Muscle layer of colon (tissue), 2 donors: ENCODE results near the gene PAK1IP1.

Experiments
- H3K27ac ChIP-seq: one replicate; pipeline ENCODE4 v1.7.0; 2013; ENCODE audit warnings: low read depth, mild to moderate bottlenecking, low read length, moderate library complexity
- H3K27me3 ChIP-seq, 2 donors: one replicate each; pipeline ENCODE4 v1.7.0; 2013; ENCODE audit warnings: low read length in 2 of 2, mild to moderate bottlenecking in 2 of 2; ENCODE audit not compliant: insufficient read depth in 2 of 2, control insufficient read depth in 1 of 2
- H3K36me3 ChIP-seq: one replicate; pipeline ENCODE4 v1.7.0; 2013; ENCODE audit warnings: mild to moderate bottlenecking, low read length; ENCODE audit not compliant: insufficient read depth
- H3K4me1 ChIP-seq: one replicate; pipeline ENCODE4 v1.7.0; 2013; ENCODE audit warnings: mild to moderate bottlenecking, low read length; ENCODE audit not compliant: insufficient read depth
- H3K4me3 ChIP-seq, 2 donors: one replicate each; pipeline ENCODE4 v1.7.0; 2013; ENCODE audit warnings: low read length in 2 of 2, low read depth in 1 of 2, mild to moderate bottlenecking in 1 of 2, moderate library complexity in 1 of 2
- H3K9ac ChIP-seq: one replicate; pipeline ENCODE4 v1.7.0; 2013; ENCODE audit warnings: low read length
- H3K9me3 ChIP-seq: one replicate; pipeline ENCODE4 v1.7.0; 2013; ENCODE audit warnings: mild to moderate bottlenecking, low read length
- donor health status: abdominal sarcoma.
- donor health status: Adenocarcinoma of cecum.

PAK1IP1 gene

DNA sequence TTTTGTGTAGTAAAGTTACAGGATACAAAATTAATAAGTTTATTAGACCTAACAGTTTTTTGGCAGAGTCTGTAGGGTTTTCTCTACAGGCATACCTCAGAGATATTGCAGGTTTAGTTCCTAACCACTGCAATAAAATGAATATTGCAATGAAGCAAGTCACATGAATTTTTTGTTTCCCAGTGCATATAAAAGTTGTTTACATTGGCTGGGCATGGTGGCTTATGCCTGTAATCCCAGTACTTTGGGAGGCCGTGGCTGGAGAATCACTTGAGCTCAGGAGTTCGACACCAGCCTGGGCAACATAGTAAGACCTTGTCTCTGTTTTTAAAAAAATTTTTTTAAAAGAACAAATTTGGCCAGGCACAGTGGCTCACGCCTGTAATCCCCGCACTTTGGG is 16.3 kb upstream of the PAK1IP1 start:
- Histone ChIP-seq H3K9ac (no peak overlapping the region), H3K4me1 (no peaks in the 10 kb centered on the region), H3K36me3 (no peaks in the 10 kb centered on the region), H3K4me3 (no peak overlapping the region), H3K27ac (no peak overlapping the region), H3K9me3 (no peaks in the 10 kb centered on the region), H3K27me3 (no peaks in the 10 kb centered on the region)

GRCh38 chr6:10681795-10682194 is 13.0 kb upstream of the PAK1IP1 start:
- no peak overlapping the region for H3K27ac ChIP-seq
- H3K36me3 ChIP-seq, result no peaks in the 10 kb centered on the region
- no peaks in the 10 kb centered on the region for H3K9me3 ChIP-seq
- H3K9ac ChIP-seq, result no peak overlapping the region
- H3K27me3 ChIP-seq, result no peaks in the 10 kb centered on the region
- no peak overlapping the region for H3K4me3 ChIP-seq
- no peaks in the 10 kb centered on the region for H3K4me1 ChIP-seq

GRCh38 chr6:10682355-10682988 is 12.3 kb upstream of the PAK1IP1 start:
- Histone ChIP-seq H3K27ac (no peak overlapping the region), H3K4me1 (no peaks in the 10 kb centered on the region), H3K36me3 (no peaks in the 10 kb centered on the region), H3K4me3 (no peak overlapping the region), H3K9me3 (no peaks in the 10 kb centered on the region), H3K9ac (no peak overlapping the region), H3K27me3 (no peaks in the 10 kb centered on the region)

DNA sequence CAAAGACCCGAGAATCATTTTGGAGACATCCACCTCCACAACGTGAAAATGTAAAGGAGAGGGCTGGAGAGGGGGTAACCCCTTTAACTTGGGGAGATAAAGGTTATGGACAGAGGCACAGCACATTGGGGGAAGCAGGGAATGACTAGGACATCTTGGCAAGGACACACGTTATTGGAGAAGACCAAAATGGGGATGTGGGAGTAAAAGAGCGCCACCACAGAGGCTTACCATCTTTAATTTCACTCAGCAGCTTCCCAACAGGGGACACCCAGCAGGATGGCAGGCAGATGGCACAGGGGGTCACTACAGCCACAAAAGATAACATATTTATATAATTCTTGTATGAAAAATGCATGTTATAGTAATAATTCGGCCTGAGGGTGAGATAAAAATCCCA is 10.2 kb upstream of the PAK1IP1 start:
- no peaks in the 10 kb centered on the region for H3K9me3 ChIP-seq
- no peak overlapping the region for H3K9ac ChIP-seq
- no peaks in the 10 kb centered on the region for H3K36me3 ChIP-seq
- no peak overlapping the region for H3K4me3 ChIP-seq
- no peaks in the 10 kb centered on the region for H3K4me1 ChIP-seq
- H3K27me3 ChIP-seq, result no peaks in the 10 kb centered on the region
- no peak overlapping the region for H3K27ac ChIP-seq

DNA sequence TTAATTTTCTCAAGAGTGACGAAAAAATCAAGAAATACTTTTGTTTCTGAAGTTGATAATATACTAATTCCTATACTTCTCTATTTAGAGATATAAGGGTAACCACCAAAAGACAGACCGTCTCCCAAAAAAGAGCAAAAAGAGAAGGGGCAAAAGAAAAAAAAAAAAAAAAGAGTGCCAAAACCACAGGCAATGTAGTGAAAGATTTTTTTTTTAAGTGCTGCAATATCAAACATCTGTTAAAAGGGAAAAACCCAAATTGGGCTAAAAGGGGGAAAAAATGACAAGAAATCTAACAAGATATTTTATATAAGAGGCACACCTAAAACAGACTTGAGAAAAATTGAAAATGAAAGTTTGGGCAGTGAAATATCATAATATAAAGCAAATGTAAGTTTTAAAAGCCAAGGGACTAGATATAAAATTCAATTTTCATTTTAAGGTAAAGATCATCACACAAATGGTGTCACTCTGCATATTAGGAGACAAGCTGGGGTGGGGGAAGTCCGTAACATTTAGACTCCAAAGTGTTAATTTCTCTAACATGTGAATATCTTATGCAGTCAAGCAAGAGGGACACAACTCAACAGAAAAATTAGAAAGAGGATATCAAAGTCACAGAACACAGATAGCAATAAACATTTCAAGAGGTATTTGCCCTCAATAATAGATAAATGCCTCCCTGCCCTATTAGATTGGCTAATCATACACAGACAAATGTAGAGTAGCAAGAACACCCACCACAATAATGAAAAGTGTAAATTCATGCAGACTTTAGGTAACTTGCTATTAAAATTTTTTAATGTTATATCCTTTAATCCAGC is 9.5 kb upstream of the PAK1IP1 start:
- Histone ChIP-seq H3K4me1 (no peaks in the 10 kb centered on the region), H3K27ac (no peak overlapping the region), H3K9ac (no peak overlapping the region), H3K27me3 (no peaks in the 10 kb centered on the region), H3K36me3 (no peaks in the 10 kb centered on the region), H3K4me3 (no peak overlapping the region), H3K9me3 (no peaks in the 10 kb centered on the region)

- H3K27me3 ChIP-seq, result no peaks in the 10 kb centered on the region
- H3K4me3 ChIP-seq, result no peak overlapping the region
These were observed 7.9 kb upstream of the PAK1IP1 start for GRCh38 chr6:10686901-10687300.

DNA sequence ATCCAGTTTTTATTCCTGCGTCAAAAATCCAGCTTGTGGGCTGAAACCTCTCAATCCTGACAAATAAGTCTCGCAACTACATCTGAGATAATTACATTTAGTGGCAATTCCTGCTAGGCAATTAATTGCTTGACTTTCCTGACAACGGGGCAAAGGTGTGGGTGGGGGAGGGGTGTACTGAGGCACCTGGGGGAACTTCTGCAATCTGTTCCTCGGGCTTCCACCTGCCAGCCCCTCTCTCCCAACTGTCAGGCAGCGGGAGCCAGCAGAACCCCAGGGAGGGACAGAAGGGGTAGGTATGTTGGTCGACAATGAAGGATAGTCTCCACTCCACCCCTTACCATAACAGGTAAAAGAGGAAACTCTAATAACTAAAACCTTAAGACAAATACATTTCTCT is 7.2 kb upstream of the PAK1IP1 start:
- Histone ChIP-seq H3K9ac (no peak overlapping the region), H3K4me3 (no peak overlapping the region), H3K27ac (no peak overlapping the region), H3K27me3 (no peaks in the 10 kb centered on the region), H3K36me3 (no peaks in the 10 kb centered on the region), H3K4me1 (no peaks in the 10 kb centered on the region), H3K9me3 (no peaks in the 10 kb centered on the region)

More at GRCh38 chr6:10686901-10687300, 7.9 kb upstream of the PAK1IP1 start:
- H3K27ac ChIP-seq, result no peak overlapping the region
- no peaks in the 10 kb centered on the region for H3K4me1 ChIP-seq
- no peaks in the 10 kb centered on the region for H3K9me3 ChIP-seq
- no peaks in the 10 kb centered on the region for H3K36me3 ChIP-seq
- H3K9ac ChIP-seq, result no peak overlapping the region

DNA sequence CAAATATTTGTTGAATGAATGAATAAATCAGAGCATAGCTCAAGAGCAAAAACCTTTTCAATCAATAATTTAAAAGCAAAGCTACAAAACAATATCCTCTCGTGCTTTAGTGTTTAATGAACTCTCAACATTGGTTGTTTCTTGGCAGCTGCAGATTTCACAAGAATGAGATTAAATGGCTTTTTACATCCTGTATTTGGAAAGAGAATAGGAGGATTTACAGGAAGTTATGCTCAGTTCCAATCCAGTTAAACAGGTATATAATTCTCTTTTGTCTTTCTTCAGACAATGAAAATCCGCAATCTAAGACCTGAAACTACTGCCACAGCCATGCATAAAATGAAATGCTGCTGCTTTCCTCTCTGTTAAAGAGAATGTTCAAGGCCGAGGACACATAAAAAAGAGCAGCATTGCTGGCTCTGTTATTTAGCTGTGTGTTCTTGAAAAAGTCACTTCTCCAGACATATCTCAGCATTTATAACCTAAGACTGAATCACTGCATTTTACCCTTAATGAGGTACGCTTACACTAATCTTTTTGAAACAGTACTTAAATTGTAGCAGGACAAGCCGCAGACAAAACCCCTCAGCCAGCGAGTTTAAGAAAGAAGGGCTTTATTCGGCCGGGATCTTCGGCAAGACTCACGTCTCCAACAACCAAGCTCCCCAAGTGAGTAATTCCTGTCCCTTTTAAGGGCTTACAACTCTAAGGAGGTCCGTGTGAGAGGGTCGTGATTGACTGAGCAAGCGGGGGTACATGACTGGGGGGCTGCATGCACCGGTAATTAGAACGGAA is 3.9 kb upstream of the PAK1IP1 start:
- no peak overlapping the region for H3K4me3 ChIP-seq
- H3K27ac ChIP-seq, result no peak overlapping the region
- no peaks in the 10 kb centered on the region for H3K27me3 ChIP-seq
- H3K9ac ChIP-seq, result no peak overlapping the region
- peaks cover 16% of the 10 kb centered on the region for H3K4me1 ChIP-seq
- H3K36me3 ChIP-seq, result no peaks in the 10 kb centered on the region
- no peaks in the 10 kb centered on the region for H3K9me3 ChIP-seq

DNA sequence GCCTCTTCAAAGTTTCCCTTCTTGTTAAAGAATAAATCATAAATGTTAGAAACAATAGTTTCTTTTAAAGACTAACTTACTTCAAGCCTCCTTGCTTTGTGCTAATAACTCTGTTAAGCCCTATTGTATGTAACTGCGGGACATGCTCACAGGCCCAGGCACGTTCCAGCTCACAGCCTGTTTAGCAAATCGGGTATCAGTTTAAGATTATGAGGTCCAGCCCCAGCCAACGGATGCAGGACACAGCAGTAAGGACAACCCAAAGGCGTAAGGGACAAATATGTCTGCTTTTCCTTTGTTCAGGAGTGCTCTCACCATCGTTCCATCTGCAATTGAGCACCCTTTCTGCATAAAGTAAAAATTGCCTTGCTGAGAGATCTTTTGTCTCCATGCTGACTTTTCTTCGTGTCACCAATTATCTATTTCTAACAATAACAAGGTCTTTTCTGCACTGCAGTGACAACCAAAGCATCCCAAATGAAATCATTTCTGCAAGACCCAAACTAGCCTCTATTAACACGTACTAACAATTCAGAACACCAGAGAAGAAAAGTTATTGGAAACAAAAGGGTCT is 1.7 kb upstream of the PAK1IP1 start:
- Histone ChIP-seq H3K4me3 (peak overlapping the region; percentile 97 to 98), H3K4me1 (peaks cover 18% of the 10 kb centered on the region), H3K27ac (no peak overlapping the region), H3K9me3 (no peaks in the 10 kb centered on the region), H3K36me3 (peaks cover 7% of the 10 kb centered on the region), H3K9ac (no peak overlapping the region), H3K27me3 (no peaks in the 10 kb centered on the region)

- peak overlapping the region; percentile 75 for H3K27ac ChIP-seq
- peaks cover 18% of the 10 kb centered on the region for H3K4me1 ChIP-seq
- H3K27me3 ChIP-seq, result no peaks in the 10 kb centered on the region
These were observed 400 bp downstream of the PAK1IP1 start for GRCh38 chr6:10695086-10695657.

DNA sequence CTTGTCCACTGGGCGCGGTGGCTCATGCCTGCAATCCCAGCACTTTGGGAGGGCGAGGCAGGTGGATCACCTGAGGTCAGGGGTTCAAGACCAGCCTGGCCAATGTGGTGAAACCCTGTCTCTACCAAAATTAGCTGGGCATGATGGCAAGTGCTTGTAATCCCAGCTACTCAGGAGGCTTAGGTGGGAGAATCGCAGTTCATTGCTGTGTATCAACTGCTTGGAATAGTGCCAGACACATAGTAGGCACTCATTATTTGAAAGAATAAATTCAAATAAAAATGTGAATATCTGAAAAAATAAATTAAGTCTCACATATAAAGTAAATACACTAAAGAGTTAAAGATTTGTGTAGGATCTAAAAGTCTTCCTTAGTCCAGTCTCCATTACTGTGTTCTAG is 1.9 kb downstream of the PAK1IP1 start:
- no peak overlapping the region for H3K27ac ChIP-seq
- H3K4me3 ChIP-seq, result no peak overlapping the region
- H3K9ac ChIP-seq, result no peak overlapping the region

More at GRCh38 chr6:10695086-10695657, 400 bp downstream of the PAK1IP1 start:
- Histone ChIP-seq H3K9me3 (no peaks in the 10 kb centered on the region), H3K36me3 (peaks cover 20% of the 10 kb centered on the region), H3K9ac (peak overlapping the region; percentile 67), H3K4me3 (peak overlapping the region; percentile 97 to 98)

More for the DNA sequence above, 1.9 kb downstream of the PAK1IP1 start:
- no peaks in the 10 kb centered on the region for H3K9me3 ChIP-seq
- no peaks in the 10 kb centered on the region for H3K27me3 ChIP-seq
- peaks cover 18% of the 10 kb centered on the region for H3K4me1 ChIP-seq
- H3K36me3 ChIP-seq, result peaks cover 22% of the 10 kb centered on the region
